IPS DF 4.7 (cell line): ENCODE data around the gene TNFRSF12A.

Source experiments
- DNase-seq: peaks from one replicate; pipeline ENCODE4 v3.0.0-alpha.2; 2013; ENCODE audit warnings: low spot score; ENCODE audit errors: extremely low read depth

The TNFRSF12A gene, protein sequence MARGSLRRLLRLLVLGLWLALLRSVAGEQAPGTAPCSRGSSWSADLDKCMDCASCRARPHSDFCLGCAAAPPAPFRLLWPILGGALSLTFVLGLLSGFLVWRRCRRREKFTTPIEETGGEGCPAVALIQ

DNA sequence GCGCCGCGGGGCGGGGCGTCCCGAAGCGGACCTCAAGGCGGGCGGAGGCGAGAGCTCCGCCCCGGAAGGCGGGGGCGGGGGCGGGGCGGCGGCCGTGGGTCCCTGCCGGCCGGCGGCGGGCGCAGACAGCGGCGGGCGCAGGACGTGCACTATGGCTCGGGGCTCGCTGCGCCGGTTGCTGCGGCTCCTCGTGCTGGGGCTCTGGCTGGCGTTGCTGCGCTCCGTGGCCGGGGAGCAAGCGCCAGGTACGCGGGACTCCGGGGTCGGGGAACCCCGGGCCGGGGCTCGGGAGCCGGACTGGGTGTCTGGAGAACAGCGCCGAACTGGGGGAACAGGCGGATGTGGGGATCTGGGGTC, at the start of gene TNFRSF12A:
Gene TNFRSF12A (plus strand): TSS at position 122 of the 357 bp plus-strand sequence. CDS start 30 bp downstream, at position 152.
- no peak for DNase-seq

DNA sequence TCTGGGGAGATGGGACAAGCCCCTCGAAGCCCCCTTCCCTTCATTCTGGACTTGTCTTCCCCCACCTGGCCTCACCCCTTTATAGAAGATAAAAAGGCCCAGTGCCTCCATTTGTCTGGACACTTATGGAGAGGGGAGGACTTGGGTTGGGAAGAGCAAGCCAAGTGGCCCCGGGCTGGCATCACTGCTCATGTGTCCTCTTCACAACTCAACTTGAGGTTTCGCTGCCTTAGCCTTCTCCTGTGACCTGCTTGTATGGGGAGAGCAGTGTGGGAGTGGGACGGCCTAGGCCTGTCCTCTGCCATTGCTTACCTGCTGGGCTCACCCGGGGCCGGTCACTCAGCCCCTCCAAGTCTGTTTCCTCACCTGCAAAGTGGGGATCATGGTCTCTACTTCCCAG, 49.6 kb upstream of the TNFRSF12A start:
- DNase-seq, result no peak

DNA sequence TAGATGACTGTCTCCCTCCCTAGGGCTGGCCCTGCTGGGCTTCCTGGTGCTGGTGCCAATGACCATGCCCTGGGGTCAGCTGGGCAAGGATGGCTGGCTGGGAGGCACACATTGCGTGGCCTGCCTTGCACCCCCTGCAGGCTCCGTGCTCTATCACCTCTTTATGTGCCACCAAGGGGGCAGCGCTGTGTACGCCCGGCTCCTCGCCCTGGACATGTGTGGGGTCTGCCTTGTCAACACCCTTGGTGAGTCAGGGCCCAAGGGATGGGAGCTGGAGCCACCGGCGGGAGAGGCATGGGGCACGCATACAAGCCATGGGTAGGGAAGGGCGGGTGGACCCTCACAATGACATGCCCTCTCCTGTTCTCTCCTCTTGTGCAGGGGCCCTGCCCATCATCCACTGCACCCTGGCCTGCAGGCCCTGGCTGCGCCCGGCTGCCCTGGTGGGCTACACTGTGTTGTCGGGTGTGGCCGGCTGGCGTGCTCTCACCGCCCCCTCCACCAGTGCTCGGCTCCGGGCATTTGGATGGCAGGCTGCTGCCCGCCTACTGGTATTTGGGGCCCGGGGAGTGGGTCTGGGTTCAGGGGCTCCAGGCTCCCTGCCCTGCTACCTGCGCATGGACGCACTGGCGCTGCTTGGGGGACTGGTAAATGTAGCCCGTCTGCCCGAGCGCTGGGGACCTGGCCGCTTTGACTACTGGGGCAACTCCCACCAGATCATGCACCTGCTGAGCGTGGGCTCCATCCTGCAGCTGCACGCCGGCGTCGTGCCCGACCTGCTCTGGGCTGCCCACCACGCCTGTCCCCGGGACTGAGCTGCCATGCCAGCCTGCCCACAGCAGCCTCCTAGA, 48.8 kb upstream of the TNFRSF12A start:
- DNase-seq, result no peak

DNA sequence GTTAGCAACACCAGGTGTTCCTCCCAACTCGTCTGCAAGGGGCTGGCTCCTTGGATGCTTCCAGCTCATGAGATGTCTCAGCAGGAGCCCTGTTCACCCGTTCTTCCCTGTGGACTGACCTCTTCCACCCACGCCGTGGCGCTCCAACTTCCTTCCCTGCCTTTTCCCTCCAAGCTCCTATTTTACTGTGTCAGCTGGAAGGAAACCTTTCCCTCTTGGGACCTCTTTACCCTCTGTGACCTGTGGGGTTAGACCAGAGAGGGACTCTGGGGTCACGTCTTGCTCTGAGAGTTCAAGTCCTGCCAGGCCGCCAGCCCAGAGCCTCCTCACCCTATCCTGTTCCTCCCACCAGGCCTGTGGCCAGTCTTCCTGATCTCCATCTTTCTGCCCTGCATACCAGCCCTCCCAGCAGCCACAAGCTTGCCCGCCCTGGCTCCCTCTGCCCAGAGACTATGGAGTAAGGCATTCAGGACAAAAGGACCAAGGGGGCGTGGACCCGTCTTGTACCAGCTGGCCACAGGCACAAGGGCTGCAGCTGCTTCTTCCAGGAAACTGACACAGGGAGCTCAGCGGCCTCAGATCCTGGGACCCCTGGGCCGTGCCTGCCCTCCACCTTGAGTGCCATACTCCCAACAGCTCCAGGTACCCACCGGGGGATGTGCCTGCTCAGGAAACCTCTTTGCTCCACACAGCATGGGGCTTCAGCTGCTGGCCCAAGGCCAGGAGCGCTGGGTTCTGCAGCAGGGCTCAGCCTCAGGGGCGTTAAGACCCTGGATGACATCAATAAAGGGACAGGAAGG, 48.0 kb upstream of the TNFRSF12A start:
- DNase-seq, result no peak

DNA sequence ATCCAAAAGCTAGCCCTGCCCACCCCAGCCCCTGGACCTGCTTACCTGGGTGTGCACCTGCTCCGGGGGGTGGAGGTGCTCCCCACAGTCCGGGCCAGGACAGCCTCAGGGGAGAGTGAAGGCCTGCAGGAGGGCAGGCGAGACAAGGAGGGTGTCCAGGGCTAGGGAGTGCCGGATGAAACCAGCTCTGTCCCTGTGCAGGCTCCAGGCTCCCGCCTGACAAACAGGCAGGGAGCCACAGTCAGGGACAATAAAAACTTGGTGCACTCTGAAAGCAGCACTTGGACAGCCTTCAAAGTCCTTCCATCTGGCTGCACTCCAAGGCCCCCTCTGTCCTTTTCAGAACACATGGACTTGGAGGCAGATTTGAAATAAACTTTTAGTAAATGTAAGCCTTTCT, 47.1 kb upstream of the TNFRSF12A start:
- no peak for DNase-seq

DNA sequence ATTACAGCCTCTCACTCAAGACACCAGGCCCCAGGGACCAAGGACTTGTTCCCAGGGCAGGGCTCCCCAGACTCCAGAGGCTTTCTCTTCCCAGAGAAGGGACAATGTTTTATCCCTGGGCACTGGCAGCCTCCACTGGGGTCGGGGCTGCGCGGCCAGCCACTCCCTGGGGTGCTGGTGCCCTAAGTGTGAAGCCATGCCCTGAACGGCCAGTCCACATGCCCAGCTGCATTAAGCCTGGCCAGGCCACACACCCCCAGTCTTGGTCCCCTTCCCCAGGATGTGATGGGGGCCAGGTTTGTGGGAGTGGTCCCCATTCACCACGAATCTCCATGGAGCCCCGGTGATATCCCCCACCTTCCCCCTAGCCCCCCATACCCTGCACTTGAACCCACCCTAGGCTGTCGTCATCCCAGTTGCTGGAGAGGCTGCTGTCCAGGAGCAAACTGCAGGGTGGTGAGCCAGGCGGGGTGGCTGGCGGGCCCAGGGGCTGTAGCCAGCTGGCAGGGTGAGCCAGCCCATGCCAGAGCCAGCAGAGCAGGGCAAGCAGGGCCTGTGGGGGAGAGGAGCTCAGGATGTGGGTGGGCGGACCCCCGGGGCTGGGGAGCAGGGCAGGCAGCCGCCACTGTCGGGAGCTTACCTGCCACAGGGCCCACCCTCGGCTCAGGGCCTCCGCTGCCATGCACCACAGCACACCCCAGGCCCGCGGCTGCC, 46.4 kb upstream of the TNFRSF12A start:
- no peak for DNase-seq

DNA sequence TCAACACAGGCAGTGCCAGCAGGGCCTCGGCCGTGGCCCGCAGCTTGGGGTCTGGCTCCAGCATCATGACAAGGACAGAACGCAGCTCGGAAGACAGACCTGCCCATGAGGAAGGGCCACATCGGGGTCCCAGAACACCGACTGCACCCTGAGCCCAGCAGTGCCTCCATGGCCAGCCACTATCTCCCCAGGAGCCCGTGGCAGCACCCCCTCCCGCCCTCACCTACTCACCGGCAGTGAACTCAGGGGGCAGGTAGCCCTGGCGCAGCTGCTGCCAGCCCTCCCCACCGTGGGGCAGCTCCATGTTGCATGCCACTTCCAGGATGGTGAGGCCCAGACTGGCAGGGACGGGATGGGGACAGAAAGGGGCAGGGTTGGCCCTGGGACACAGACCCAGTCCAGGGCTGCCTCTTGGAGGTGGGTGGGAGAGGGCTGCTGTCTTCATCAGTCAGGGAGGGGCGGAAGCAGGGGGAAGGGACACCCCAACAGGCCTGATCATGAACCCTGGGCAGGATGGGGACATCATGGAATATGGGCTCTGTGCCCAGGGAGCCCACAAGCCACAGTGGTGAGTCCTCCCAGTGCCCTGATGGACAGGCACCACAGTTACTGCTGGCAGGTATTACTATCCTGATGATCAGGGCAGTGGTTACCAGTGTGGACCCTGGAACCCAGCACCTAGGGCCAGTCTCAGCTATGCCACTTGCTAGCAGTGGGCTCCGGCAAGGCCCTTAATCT, 45.7 kb upstream of the TNFRSF12A start:
- no peak for DNase-seq

DNA sequence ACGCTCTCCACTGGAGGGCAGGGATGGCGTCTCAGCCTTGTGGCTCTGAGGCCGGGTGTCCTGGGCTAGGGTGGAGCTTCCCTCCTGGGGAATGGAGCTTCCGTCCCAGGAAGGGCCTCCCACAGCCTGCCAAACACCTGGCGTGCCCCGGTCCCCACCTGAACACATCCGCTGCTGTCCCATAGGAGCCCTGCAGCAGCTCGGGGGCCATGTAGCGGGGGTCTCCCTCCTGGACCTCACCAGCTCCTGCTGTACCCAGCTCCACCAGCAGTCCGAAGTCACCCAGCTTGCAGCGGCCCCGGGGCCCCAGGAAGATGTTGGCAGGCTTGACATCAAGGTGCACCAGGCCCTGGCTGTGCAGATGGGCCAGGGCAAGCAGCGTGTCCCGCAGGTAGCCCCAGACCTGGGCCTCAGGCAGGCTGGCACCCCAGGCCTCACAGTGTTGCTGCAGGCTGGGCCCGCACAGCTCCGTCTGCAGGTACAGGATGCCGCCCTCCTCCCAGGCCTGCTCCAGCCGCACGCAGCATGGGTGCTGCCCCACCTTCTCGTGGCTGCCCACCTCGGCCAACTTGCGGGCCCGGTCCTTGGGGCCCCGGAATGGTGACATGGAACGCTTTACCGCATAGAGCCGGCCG, 44.9 kb upstream of the TNFRSF12A start:
- DNase-seq, result no peak

DNA sequence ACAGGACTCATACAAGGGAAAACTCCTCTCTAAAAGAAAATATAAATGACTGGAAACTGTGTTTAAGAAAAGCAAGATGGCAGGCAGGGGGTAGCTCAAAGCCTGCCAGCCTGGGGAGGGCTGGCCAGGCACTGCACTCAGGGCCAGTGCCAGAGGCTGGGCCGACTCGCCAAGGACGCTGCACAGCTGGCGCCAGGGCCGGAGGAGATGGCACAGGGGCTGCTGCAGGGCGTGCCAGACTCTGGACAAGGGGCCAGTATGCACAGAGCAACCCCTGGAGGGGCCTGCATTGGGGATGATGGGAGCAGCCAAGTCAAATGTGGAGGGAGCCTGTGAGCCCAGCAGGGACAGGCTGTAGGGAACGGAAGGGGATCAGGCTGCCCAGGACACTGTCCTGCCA, 44.0 kb upstream of the TNFRSF12A start:
- DNase-seq, result no peak

DNA sequence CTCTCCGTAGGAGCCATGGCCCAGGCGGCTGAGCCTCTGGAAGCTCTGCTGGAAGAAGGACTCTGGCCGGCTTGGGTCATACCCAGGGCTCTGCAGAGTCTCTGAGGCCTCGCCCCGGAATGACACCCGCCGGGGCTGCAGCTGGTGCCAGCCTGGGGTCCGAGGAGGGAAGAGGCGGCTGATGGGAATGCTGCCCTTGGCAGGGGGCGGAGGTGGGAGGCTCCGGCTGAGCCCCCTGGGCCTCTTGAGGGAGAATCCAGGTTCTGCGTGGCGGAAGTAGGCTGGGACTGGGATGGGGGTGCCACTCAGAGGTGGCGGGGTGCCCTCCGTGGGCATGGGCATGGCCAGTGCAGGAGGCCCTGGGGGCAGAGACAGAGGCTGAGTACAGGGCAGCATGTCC, 43.5 kb upstream of the TNFRSF12A start:
- DNase-seq, result no peak

DNA sequence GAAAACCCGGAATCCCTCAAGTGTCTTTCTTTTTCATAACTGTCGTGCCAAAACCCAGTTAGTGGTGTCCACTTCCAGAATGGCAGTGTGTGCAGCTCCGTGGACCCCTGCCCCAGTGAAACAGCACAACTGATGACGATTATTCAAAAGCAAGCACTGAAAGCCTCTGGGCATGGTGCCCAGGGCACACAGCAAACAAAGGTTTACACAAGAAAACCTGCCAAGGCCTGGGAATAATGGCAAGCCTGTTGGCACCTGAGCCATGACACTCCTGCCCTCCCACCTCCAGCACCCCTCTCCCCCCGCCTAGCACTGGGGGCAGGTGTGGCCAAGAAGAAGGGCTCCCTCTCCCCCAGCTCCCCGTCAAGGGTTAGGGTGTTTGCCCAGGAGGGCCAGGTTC, 42.7 kb upstream of the TNFRSF12A start:
- DNase-seq, result no peak

DNA sequence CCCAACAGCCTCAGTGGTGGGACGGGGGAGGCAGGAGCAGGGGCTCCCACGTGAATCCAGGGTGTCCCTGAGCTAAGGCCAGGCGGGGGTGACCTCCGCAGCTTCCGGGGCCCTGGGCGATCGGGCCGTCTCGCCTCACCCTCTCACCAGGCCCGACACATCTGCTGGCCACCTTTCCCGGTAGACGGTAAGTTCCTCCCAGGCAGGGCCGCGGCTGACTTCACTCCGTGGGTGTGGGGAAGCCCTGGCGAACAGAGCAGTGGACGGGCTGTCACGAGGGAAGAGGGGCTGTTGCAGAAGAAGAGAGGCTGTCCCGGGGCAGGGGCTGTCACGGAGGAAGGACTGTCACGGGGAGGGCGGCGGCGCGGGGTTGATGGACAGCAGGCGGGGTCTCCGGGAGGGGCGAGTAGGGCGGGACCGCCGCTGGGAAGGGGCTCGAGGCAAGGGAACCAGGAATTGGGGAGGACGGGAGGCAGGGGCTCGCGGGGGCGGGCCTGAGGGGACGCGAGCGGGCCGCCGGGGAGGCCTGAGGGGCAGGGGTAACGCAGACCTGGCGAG, 40.4 kb upstream of the TNFRSF12A start:
- no peak for DNase-seq

DNA sequence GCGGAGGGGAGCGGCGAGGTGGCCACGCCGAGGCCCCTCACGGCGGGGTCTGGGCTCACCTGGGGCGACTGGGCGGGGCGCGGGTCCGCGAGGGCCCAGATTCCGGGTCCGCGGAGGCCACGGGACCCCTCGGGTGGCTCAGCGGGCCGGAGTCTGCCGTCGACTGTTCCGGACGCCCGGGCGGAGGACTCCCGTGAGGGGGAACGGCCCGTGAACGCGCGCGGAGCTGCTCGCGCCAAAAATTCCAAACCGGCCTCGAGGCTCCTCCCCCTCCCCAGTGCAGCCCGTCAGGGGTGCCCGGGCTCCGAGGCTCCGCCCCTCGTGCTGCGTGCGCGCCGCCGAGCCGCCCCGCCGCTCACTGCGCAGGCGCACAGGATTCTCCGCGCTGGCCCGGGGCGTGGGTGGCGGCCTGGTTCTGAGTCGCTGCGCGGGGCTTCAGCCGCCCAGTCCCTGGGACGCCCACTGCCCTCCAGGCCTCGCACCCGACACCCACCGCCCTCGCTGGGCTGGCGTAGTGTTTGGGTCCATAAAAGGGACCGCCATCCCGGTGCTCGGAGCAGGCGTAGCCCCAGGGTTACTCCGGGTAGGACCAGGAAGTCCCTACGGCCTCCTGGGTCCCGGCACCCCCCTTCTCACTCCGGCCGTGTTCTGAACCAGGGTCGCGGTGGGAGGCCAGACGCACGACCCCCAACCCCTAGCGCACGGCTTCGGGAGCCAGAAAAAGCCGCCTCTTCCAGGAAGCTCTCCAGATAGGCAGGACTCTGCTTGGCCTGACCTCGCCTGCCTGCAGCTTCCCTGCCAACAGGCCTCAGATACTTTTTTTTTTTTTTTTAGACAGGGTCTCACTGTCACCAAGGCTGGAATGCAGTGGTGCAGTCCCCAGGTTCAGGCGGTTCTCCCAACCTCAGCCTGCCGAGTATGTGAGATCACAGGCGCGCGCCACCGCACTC, 39.7 kb upstream of the TNFRSF12A start, which contains the start of gene PKMYT1:
Gene PKMYT1 (minus strand): TSS at position 220 of the 950 bp plus-strand sequence. CDS start 789 bp downstream, outside the sequence.
- DNase-seq, result no peak

DNA sequence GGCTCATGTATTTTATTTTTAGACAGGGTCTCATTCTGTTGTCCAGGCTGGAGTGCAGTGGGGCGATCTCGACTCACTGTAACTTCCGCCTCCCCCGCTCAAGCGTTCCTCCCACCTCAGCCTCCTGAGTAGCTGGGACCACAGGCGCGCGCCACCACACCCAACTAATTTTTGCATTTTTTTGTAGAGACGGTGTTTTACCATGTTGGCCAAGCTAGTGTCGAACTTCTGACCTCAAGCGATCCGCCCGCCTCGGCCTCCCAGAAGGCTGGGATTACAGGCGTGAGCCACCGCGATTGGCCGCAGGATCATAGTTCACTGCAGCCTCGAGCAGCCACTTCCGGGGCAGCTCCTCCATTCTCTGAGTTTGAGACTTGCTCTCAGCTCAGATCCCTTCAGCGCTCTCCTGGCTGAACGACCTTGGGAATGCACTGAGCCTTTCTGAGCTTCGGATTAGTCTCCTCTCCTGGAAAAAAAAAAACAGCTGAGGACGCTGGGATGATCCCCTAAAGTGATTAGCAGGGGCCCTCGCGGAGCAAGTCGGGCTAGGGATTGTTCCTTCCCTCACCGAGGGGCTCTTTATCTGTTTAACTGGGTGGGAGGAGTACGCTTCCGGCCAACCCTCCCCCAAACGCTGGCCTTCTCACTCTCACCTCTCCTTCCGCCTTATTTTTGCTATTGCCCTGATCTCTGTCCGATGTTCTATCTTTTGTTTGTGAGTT, 38.8 kb upstream of the TNFRSF12A start:
- DNase-seq, result no peak

DNA sequence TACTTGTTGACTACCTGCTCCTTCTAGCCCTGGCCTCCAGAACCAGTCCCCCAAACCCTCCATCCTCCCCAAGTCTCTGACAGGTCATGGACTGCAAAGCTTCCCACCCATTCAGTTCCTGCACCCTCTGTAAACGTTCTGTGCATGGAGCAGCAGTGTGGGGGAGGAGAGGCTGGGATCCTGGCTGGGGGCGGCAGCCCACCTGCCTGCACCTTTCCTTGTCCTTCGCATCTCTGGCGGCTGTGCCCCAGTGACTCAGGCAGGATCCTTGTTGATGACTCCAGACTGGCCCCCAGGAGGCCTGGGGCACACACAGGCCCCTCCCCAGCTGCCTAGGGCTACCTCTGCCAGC, 38.3 kb upstream of the TNFRSF12A start:
- no peak for DNase-seq

DNA sequence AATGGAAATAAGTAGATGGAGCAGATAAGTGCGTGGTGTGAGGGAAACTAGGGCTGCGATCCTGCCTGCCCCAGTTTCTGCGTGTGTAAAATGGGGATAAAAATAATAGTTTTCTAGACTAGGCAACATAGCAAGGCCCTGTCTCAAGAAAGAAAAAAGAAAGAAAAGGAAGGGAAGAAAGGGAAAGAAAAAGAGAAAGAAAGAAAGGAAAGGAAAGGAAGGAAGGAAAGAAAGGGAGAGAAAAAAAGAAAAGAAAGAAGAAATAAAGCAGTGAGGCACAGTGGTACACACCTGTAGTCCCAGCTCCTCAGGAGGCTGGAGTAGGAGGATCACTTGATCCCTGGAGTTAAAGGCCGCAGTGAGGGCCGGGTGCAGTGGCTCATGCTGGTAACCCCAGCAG, 37.8 kb upstream of the TNFRSF12A start:
- no peak for DNase-seq

DNA sequence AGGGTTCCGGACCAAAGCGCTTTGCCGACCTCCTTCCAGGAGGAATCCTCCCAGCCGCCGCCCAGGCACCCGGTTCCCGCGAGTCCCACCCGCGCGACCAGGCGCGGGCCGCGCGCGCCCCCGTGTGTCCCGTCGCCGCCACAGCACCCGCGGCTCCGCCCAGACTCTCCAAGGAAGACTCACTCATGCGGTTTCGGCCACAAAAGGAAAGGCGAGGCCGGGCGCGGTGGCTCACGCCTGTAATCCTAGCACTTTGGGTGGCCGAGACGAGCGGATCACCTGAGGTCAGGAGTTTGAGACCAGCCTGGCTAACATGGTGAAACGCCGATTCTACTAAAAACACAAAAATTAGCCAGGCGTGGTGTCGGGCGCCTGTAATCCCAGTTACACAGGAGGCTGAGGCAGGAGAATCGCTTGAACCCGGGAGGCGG, 36.4 kb upstream of the TNFRSF12A start:
- no peak for DNase-seq

DNA sequence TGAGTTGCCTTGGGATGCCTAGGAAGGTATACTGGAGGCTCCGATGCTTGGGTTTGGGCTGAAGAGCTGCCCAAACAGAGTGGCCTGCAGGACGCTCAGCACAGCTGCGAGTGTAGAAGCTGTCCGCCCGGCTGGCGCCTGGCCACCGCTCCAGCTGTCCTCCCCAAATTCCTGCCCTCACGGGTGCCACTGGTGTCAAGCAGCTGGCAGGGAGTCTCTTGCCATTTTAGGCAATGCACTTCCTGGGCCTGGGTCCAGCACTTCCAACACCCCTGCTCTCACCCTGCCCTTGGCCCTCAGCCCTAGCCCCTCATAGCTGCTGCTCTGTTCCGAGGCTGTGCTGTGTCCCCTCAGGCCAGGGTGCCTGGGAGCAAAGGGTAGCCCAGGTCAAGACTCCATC, 34.7 kb upstream of the TNFRSF12A start:
- no peak for DNase-seq
